LNCaP clone FGC (cell line): ENCODE measurements around the gene ZNFX1.
A peak's percentile ranks its signal among the peaks of the same experiment; 100 is the strongest.

ENCODE experiments used
- DNase-seq: peaks from one replicate; pipeline ENCODE4 v3.0.0-alpha.2; 2011; ENCODE audit warnings: low read depth
- H3K4me3 ChIP-seq: 2 replicates; pipeline ENCODE4 v1.5.1; 2011; ENCODE audit warnings: mild to moderate bottlenecking, low read depth, low read length, control low read depth
- TF ChIP-seq, protein P1 (sequence below): IDR thresholded peaks from 2 replicates; pipeline ENCODE4 v1.5.1; 2012; ENCODE audit warnings: mild to moderate bottlenecking; ENCODE audit not compliant: control insufficient read depth, insufficient read depth; ENCODE audit errors: extremely low read depth

The ZNFX1 gene

DNA sequence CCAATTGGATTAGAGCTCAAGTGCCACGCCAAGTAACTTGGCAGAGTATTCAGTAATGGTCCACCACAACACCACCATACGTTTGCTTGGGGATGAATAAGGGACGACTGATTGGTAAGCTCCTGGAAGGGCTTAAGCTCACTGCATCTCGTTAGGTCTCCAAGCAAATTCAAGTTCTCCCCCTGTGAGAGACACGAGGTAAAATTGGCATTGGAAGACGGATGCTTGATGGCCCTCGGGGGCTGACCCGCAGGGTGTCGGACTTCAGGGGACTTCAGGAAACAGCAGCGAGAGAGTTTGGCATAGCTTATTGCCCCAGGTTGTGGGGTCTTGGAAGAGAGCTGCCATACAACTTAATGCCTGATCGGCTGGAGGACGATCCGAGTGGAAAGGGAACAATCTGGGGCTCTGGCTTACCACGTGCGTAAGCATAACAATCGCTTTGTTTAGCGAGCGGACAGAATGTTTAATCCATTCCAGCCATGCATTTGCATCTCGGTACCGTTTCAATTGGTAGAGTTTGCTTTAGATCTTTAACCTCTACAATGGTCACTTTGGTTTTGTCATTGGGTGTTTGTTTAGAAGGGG is 4.8 kb upstream of the ZNFX1 start:
- peak overlapping the region; percentile 99 for H3K4me3 ChIP-seq
- DNase-seq = no peak
- TF ChIP-seq, protein P1, sequence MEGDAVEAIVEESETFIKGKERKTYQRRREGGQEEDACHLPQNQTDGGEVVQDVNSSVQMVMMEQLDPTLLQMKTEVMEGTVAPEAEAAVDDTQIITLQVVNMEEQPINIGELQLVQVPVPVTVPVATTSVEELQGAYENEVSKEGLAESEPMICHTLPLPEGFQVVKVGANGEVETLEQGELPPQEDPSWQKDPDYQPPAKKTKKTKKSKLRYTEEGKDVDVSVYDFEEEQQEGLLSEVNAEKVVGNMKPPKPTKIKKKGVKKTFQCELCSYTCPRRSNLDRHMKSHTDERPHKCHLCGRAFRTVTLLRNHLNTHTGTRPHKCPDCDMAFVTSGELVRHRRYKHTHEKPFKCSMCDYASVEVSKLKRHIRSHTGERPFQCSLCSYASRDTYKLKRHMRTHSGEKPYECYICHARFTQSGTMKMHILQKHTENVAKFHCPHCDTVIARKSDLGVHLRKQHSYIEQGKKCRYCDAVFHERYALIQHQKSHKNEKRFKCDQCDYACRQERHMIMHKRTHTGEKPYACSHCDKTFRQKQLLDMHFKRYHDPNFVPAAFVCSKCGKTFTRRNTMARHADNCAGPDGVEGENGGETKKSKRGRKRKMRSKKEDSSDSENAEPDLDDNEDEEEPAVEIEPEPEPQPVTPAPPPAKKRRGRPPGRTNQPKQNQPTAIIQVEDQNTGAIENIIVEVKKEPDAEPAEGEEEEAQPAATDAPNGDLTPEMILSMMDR = no peak

DNA sequence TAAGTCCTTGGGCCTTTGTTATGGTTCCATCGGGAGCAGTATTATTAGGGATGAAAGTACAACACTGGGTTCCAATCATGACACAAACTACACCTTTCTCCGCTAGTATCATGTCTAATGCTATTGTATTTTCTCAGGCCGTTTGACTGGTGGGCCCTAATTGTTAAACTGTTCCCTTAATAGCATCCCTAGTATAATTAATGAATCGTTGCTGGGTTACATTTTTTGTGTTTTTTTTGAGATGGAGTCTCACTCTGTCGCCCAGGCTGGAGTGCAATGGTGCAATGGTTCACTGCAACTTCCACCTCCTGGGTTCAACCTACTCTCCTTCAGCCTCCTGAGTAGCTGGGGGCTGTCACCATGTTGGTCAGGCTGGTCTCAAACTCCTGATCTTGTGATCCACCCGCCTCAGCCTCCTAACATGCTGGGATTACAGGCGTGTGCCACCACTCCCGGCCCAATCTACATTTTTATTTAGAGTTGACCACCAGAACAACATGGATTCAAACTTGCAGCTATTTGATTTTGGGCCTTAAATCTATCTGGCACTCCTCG is 4.1 kb upstream of the ZNFX1 start:
- H3K4me3 ChIP-seq = peak overlapping the region; percentile 99
- TF ChIP-seq, protein P1 = no peak
- DNase-seq = no peak

DNA sequence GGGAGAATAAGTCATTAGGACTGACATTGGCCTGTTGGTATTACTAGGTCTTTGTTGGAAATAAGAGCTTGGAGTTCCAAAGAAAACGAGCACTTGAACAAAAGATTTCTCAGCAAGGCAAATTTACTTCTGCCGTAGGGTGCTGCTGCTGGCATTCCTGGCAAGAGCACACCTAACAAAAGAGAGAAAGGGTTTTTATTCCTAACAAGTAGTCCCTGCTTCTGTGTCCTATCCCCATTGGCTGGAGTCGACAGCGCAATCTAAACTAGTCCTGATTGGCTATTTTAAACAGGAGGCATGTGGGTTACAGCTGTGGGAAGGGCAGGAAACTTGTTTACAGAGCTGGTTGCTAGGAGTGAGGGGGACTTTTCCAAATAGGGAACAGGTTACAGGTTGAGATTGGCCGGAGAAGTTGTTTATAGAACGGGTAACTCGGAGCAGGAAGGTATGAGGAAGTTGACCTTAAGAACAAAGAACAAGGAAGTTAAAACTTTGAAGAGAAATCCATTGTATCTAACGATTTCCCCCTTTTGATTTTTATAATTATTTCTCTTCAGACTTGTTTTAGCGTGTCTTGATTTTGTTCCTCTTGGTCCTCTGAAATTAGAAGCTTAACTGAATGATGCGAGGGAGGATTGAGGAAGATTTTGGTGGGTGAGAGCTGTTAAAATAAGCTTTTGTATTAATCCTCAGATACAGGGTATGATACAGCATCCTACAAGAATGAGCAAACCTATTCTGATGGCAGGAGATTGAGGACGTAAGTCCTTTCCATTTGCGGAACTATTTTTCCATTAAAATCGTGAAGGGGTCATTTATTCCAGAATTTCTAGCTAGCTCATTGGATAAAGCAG is 3.4 kb upstream of the ZNFX1 start:
- peak; percentile 98 for DNase-seq
- peak overlapping the region; percentile 99 for H3K4me3 ChIP-seq
- TF ChIP-seq, protein P1 = no peak

DNA sequence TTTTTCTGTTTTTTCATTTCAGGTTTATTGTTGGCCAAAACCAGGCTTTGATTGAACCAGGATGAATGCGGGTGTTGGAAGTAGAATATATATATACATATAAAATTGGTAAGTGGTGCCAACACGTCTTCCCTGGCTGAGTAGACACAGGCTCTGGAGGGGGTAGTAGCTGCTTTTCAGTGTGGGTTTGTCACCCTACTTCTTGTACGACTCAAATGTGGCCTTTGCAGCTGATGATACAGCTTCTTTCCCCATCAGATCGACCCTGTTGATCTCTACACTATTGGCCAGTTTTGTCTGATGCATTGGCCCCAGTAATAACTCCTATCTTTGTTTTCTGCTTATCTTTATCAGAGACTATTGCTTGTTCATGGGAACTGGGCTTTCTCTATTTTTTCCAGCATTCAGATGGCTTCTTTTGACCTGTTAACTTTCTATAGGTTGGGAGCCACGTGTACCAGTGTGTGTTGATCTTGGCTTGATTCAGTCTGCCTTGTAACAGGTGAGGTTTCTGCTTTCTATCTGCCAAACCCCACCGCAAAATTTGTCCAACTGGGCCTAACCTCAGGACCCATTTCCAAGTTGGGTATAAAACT is 2.7 kb upstream of the ZNFX1 start:
- no peak for DNase-seq
- peak overlapping the region; percentile 99 for H3K4me3 ChIP-seq
- TF ChIP-seq, protein P1 = no peak

DNA sequence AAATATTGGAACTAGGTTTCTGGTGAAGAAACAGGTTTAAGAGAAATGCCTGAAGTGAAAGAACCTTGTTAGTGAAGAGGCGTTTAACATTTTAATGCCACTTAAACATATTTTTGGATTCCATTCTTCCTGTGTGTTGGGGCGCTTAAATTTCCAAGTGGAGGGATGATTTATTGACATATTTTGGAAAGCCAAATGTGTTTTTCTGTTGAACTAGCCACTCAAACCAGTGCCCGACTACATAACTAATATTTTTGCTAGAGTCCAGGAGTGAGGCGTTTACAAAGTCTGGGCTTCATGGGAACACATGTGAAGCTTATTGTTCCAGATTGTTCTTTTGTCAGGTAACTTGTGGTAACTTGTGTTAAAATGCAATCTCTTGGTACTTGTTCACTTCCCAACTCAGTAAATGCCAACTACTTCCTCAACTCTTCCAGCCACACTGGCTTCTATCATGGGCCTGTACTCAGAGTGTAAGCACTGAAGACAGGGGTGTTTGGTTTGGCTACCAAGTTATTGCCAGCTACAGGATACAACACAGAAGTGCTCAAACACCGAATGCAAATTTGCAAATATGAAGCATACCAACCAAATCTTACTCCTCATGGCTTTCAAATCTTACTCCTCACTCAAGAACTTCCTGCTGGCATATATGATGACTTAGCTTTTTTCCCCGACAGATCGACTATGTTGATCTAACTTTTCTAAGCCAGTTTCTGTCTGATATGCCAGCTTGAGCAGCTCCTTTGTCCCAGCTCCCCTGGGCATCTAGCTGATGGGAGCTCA is 2.0 kb upstream of the ZNFX1 start:
- no peak for DNase-seq
- TF ChIP-seq, protein P1 = no peak

More for the DNA sequence above, 2.0 kb upstream of the ZNFX1 start:
- H3K4me3 ChIP-seq = peak overlapping the region; percentile 99
